Body of pancreas (tissue), 4 donors: ENCODE measurements around the gene NHSL1.

ENCODE experiments used
- POLR2A ChIP-seq, 3 donors: fragments of 450-650 bp; IDR thresholded peaks; one replicate each; pipeline ENCODE4 v1.6.1; 2016; ENCODE audit warnings: antibody characterized with exemption in 3 of 3, mild to moderate bottlenecking in 2 of 3
- TF ChIP-seq, protein P1 (sequence below), 7 experiments: fragments of 450-650 bp in 4 of 7; fragments of 200-600 bp in 3 of 7; sonication (generic) in 3 of 7; IDR thresholded peaks; one replicate each; pipeline ENCODE4 v1.5.1; 2016 to 2019; ENCODE audit warnings: antibody characterized with exemption in 7 of 7

DNA sequence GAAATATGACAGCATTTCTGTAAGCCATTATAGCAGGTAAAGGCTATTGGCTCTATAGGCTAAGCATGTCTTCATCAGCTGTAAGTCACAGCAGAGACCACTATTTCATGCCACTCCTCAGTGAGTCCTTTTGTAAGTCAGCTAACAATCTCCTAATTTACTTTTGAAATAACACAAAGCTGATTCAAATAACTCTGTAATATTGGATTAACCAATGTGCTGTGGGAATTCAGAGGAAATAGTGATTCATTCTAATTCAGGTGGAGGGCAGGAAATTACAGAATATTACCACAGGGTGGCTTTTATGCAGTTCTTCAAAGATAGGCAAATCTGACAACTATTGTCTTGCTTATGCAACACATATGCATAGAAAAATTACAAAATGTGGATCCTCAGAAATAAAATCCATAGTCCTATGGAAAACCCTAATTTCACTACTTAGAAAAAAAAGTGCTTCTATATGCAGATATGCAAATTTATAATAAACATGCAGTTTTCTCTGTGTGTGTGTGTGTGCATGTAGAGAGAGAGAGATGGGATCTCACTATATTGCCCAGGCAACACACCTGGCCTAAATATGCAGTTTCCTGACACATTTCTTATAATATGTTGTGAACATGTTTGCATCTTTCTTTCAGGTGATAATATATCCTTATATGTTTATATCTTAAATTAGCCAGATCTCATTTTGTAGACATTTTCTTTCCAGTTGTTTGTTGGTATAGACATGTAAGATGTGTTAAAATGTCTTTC, 126.4 kb downstream of the NHSL1 start:
- no peak for TF ChIP-seq POLR2A (IDR thresholded peaks at IDR 0.05)
- TF ChIP-seq, protein P1, sequence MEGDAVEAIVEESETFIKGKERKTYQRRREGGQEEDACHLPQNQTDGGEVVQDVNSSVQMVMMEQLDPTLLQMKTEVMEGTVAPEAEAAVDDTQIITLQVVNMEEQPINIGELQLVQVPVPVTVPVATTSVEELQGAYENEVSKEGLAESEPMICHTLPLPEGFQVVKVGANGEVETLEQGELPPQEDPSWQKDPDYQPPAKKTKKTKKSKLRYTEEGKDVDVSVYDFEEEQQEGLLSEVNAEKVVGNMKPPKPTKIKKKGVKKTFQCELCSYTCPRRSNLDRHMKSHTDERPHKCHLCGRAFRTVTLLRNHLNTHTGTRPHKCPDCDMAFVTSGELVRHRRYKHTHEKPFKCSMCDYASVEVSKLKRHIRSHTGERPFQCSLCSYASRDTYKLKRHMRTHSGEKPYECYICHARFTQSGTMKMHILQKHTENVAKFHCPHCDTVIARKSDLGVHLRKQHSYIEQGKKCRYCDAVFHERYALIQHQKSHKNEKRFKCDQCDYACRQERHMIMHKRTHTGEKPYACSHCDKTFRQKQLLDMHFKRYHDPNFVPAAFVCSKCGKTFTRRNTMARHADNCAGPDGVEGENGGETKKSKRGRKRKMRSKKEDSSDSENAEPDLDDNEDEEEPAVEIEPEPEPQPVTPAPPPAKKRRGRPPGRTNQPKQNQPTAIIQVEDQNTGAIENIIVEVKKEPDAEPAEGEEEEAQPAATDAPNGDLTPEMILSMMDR (IDR thresholded peaks at IDR 0.05) = peak in 1 of 7 experiments; percentile 6
